HG03103 (cell line): ENCODE data around the gene EFCAB8.

Source experiments
- ATAC-seq: cut with Tn5 transposase; IDR thresholded peaks from one replicate; pipeline ENCODE4 v1.9.1; 2021; ENCODE audit warnings: low read depth; ENCODE audit not compliant: unreplicated experiment

Gene EFCAB8, protein sequence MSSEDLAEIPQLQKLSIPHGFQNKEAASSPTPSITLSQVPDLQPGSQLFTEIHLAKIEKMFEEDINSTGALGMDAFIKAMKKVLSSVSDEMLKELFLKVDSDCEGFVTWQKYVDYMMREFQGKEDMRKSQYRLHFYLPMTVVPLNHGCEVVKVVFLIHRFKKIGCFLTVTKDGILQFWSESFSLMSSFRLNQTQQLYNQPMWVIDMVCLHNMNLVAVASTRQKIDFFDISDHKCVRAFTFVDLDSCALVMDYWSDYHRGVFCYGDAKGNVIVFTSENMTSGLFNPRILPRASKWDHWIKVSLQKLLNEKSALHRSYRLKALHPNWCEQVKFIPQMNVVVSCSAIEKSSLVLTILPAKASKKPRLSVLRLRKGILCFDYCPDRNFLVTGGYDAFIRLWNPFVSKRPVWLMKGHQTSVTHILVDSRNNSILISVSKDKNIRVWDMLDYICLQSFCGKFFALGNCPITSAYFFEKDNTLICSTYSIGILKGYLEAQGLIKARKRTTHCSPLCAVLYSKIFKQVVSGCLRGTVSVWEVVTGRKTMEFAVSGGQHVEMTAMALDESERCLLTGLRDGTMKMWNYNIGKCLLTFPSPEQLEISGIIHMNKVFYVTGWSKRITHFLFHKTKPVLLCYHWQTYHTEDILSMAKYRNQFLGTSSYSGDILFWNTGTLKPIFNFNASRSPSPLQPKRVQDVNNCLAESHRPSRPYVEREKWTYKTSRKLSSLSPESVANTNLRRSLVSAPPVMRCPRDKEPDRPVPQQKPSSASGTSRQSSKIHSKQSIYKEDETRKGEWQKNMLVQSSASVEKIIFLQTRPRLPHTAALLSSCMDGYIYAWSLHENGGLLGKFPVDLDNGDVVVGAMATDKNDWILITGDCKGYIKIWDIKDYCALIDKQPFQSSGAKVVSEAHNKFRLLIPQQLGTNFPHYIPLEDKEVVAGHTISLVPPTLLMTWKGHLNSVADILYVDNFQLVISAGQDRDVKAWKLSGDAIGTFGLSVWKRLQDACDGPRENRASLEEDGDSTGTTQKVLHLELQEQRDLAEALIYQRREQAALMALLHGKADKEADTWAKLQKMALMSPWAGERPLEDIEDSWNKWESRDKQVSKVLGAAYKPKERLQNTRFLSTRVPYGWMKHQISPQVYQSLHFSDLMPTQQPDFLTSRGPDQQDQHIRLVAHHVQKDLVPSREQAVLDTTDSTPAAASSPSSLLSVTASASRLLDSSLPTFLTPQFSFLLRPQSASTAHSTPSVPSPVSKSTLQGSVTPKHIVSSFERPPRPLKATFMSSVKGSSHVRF

DNA sequence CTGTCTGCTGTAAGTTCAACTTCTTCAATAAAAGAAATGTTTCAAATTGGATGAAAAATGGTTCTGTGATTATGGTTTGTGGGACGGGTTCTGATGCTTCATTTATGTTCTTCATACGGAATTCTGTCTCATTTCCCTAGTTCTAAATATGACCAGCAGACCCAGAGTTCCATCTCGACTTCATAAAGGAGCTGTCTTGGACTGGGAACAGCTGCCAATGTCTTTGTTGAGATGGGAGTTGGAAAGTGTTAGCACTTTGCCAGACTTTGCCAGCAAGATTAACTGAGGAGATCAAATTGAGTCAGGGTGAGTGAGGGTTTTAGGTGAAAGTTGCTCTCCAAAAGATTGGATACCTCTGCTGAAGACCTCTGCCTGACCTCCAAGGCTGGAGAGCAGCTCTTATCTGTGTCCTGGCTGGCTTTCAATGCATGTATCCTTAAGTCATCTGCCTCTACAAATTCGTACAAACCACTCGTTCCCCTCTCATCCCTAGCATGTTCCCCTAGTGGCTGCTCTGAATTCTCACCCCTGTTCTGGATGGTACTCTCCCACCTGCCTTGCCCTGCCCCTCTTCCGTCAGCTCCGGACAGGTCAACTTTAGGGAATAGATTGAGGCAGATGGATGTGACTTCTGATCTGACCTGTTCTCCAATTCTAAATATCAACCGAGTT is at the start of gene EFCAB8:
EFCAB8 (plus strand) TSS at position 223 of the 672 bp plus-strand sequence. CDS start 4,870 bp downstream, outside the sequence.
- ATAC-seq, result no peak

DNA sequence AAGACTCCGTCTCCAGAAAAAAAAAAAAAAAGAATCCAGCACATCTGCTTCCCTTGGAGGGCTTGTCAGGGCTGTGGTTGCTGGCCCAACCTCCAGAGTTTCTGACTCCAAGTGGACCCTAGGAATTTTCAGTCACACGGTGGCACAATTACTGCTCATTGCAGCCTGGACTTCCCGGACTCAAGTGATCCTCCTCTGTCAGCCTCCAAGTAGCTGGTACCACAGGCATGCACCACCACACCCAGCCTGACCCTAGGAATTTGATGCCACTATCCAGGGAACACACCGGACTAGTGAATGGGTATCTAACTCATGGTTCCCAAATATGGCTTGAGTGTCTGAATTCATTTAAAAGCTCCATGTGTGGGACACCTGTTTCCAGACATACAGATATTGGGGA is 48.8 kb upstream of the EFCAB8 start:
- ATAC-seq, result no peak

DNA sequence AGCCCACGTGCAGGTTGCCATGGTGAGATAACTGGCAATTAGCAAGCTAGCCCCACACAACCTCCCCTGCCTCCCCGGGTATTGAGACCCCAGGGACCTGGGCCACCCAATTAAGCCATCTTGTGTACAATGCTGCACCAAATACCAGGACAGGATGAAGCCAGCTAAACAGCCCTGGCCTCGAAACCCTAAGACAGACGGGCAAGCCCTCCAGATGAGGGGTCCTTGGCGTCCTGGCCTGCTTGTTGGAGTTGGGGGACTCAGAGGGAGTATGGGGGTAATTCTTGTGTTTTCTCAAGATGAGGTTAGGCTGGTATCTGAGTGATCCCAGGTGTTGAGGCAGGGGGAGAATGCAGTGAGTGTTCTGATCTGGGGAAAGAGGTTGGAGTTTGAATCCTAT is 47.8 kb upstream of the EFCAB8 start:
- ATAC-seq, result no peak

DNA sequence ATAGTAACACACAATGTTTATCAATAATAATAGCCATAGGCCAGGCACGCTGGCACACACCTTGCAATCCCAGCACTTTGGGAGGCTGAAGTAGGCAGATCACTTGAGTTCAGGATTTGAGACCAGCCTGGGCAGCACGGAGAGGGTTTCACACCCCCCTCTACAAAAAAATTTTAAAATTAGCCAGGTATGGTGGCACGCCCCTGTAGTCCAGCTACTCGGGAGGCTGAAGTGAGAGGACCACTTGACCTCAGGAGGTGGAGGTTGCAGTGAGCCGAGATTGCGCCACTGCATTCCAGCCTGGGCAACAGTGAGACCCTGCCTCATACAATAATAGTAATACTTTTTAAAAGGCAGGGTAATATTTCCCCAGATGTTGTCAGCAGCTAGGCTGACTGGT is 46.8 kb upstream of the EFCAB8 start:
- no peak for ATAC-seq

DNA sequence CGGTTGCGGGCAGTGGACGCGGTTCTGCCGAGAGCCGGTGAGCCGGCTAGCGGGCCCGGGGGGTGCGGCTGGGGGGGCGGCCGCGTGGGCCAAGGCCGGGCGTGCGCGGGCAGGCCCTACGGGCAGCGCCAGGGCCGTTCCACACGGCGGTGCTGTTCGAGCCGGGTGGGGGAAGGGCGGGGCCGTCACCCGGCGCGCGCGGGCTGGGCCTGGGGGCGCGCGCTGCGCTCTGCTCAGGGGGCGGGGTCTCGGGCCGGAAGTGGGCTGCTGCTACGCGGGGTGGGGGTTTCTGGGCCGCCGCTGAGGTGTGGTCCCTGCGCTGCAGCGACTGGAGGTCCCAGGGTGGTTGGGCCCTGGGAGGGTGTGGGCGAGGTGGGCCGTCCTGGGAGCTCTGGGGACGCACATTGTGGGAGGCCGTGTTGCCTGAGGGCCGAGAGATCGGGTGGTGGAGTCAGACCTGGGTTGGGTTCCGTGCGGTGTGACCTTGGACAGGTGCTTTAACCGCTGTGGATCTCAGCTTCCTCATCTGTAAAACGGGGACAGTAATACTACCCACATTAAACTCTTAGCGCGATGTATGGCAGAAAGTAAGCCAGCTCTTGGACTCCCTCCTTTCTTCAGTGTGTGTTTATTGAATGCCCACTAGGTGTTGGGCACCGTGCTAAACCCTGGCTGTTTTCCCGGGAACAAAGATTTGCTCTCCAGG is 38.6 kb upstream of the EFCAB8 start:
- peak; percentile 43 for ATAC-seq

DNA sequence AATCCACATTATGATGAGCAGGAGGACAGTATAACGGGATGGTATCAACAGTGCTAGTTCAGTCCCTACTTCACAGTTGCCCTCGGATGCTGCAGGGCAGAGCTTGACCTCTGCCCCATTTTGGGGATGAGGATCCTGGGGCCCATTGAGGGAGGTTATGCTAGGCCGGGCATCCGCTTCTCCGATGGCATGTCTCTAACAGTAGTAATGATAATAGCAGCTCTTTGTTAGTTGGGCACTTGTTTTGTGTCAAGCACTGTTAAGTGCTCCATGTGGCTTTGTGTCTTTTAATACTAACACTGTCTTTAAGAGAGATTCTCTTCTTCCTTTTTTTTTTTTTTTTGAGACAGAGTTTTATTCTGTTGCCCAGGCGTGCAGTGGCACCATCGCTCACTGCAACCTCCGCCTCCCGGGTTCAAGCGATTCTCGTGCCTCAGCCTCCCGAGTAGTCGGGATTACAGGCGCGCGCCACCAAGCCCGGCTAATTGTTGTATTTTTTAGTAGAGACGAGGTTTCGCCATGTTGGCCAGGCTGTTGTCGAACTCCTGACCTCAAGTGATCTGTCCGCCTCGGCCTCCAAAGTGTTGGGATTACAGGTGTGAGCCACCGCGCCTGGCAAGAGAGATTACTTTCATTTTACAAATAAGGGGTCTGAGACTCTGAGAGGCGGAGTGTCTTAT is 37.9 kb upstream of the EFCAB8 start:
- no peak for ATAC-seq

DNA sequence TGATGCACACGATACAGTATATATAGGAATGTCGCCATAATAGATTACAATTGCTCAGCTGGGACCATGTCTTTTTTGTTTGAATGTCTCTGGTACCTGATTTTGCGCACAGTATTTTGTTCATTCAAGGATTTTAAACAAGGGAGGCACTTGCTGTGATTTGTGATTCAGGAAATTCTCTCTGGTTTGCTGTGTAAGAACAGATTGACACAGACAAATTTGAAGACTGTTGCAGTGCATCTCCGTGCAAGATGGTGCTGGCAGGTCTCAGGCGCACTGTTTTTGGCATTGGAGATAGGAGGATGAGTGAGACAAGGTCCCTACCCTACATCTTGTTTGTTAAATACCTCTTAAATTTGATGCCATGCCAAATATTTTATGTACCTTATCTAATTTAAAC is 36.5 kb upstream of the EFCAB8 start:
- ATAC-seq, result no peak

DNA sequence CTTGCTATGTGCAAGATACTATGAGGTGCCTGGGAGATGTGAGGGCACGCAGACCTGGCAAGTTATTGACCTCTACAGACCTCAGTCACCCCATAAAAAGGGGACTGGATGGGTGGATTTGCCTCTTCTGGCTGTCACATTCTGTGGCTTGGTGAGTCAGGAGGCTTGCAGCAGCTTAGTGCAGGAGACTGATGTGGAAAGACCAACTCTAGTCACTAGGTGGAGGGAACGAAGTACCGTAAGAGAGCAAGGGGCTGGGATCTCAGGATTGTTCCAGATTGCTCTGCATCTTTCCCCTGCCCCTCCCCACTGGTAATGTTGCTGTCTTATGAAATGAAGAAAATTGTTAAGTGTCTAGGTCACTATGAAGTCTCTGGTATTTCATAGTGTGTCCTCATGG is 35.6 kb upstream of the EFCAB8 start:
- no peak for ATAC-seq

DNA sequence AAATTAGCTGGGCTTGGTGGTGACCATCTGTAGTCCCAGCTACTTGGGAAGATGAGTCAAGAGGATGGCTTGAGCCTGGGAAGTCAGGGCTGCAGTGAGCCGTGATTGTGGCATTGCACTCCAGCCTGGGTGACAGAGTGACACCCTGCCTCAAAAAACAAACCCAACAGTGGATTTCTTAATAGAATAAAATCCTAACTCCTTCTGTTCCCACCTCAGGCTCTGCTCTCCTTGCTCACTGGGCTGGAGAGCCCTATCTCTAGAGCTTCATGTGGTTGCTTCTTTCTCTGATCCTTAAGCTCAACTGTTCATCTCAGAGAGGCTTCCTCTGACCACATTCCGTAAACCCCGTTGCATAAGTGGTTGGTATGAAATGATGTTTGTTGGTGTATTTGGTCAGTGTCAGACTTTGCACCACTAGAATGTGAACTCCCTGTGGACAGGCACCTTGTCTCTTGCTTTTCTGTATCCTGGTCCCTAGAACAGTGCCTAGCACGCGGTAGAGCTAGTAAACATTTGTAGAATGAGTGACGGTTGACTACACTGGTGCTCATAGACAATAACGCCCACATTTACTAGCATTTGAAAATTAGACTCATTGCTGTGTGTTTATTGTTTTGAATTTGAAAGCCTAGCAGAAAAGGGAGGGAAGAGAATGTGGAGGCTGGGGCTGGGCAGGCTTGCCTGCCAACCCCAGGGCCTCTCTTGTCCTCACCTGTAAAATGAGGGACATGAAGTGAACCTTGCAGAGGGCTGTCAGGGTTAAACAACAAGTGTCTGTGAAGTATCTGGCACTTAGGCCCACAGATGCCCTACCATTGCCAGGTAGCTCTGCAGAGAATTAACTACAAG is 34.8 kb upstream of the EFCAB8 start:
- ATAC-seq, result no peak

DNA sequence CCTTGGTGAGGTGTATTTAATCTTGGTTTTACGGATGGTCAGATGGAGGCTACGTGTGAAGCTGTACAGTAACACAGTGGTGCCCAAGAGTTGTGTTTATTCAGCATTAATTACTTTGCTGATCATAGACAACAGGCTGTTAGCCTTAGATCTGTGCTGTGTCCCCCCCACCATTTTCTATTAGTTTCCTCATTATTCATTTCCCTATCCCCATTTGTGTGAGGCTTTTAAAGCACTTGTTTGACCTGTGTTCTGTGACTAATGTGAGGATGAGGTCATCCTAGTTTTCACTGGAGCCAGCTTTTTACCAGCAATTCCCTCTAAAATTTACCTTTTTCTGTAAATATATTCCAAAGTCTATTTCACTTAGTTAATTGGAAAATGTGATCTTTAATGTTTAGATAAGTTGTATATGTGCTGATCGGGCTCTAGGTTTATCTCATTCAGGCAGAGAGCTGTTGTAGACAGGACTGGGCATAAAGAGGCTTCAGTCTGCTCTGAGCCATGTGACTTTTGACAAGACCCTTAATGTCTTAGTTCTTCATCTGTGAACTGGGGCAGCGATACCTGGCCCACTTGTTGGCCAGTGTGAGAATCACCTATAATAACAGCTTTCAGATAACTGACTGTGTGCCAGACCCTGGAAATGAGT is 30.6 kb upstream of the EFCAB8 start:
- no peak for ATAC-seq

DNA sequence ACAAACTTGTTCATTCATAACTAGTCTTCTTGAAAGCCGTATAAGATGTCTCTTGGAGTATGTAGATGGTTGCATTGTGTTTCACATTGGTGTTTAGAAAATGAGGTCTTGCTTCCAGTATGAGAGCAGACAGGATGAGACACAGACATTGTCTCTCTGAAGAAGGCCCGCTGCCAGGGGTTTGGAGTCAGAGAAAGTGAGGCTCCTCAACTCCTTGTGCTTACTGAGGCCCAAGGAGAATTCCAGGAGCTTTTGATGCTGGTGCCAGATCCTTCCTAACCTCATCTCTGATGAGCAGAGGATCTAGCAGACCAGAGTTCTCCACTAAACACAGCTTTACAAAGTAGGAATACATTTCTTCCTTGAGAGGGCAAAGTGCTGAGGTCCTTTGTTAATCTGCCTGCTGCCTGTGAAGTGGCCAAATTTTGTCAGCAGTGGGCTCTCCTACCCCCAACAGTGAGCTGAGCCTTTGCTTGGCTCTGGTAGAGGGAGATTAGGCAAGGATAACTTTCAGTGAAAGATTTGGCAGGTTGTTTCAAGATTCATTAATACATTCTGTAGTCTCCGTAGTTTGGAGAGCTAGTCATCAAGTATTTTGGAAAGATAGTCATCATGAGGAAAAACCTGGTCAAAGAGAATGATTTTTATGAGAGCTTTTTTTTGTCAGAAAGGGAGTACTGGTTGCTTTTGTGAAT is 29.3 kb upstream of the EFCAB8 start:
- ATAC-seq, result no peak

DNA sequence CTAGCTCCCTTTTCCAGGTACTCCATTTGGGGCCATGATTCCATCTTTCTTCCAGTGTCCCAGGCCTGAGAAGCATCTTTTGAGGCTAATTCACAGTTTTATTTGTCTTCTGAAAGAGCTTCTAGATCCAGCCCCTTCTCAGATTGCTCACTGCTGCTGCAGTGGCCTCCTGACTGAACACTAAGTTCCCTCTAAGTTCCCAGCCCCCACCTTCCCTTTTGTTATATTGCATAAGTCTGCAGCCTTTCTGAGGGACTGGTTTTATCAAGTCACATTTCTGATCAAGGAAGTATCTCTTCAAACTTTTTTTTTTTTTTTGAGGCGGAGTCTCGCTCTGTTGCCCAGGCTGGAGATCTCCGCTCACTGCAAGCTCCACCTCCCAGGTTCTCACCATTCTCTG is 28.3 kb upstream of the EFCAB8 start:
- no peak for ATAC-seq

DNA sequence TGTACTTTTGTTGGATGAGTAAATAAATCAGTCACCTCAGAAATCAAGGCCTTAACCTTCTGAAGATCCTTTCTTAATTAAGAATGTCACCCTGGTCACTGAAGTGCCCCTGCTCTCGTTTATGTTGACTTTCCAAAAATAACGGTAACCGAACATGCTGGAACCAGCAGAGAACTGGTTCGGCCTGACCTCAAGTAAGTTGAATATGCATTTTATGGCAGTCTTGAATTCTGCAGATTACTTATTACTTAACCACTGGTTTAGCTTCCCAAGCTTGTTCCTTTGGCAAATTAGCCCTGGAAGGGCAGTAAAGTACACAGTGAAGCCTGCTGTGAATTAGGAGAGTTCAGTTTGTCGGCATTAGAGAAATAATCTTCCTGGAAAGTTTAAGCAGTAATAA is 26.7 kb upstream of the EFCAB8 start:
- ATAC-seq, result no peak

DNA sequence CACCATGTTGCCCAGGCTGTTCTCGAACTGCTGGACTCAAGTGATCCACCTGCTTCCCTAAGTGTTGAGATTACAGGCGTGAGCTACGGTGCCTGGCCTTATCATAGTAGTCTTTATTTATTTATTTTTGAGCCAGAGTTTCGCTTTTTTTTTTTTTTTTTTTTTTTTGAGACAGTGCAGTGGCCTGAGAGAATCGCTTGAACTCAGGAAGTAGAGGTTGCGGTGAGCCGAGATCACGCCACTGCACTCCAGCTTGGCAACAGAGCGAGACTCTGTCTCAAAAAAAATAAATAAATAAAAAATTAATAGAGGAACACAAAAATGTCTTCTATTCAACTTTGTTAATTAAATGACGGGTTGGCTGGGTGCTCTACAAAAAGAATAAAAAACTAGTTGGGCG is 26.1 kb upstream of the EFCAB8 start:
- ATAC-seq, result no peak

DNA sequence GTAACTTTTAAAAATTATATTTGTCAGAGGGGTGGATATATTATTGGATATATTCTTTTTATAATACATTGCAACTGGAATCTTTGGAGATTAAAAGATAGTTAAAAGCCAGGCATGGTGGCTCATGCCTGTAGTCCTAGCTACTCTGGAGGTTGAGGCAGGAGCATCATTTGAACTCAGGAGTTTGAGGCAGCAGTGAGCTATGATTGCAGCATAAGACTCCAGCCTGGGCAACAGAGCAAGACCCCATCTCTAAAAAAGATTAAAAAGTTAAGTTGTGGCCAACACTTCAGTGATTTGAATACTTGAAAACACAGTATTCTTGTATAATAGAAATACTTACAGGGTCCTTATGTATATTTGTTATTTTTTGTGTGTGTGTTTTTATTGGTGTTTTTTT is 23.8 kb upstream of the EFCAB8 start:
- no peak for ATAC-seq

DNA sequence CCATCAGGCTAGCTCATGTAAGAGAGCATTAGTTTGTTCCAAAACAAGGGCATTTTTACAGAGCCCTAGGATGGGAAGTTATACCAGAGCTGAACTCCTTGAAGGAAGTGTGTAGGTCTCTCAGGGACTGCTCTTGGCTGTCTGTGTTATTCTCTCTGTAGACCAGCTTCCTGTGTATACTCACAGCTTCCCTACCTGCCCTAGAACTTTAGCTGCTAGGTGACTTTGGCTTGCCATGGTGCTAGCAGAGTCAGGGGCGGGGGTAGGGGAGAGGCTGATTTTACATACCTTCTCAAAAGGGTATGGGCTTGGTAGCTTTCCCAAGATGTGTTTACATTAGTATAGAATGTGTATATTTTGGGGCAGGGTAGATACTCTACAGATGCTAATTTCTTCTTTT is 21.6 kb upstream of the EFCAB8 start:
- ATAC-seq, result no peak
